T-helper 17 cell (primary cell): ENCODE data around the gene JMJD8. TPM values are rescaled to one million over a fixed set of nuclear protein-coding genes. Genes with fewer than 3 reads are reported as not detected.

Experiments used
- ATAC-seq: fragments of 150-1000 bp; cut with Tn5 transposase; 2 replicates; pipeline ENCODE4 v1.10.0; 2021; ENCODE audit warnings: mild to moderate bottlenecking, moderate library complexity
- DNase-seq, 3 donors: peaks; one replicate each; pipeline versions ENCODE4 v3.0.0 to v3.0.0-alpha.2; 2020 to 2021
- H3K9me3 ChIP-seq: one replicate; pipeline ENCODE4 v1.7.0; 2013; ENCODE audit warnings: low read length, mild to moderate bottlenecking; ENCODE audit not compliant: control insufficient read depth, poor library complexity, severe bottlenecking
- H3K27ac Mint-ChIP-seq: one replicate; pipeline ENCODE4 v1.8.0; 2022; ENCODE audit warnings: mild to moderate bottlenecking, moderate library complexity, mixed read lengths
- H3K27me3 Mint-ChIP-seq: one replicate; pipeline ENCODE4 v1.8.0; 2022; ENCODE audit warnings: mixed read lengths
- H3K36me3 Mint-ChIP-seq: one replicate; pipeline ENCODE4 v1.8.0; 2022; ENCODE audit warnings: low read depth, mixed read lengths
- H3K4me1 Mint-ChIP-seq: one replicate; pipeline ENCODE4 v1.8.0; 2022; ENCODE audit warnings: mild to moderate bottlenecking, mixed read lengths
- H3K4me3 Mint-ChIP-seq: one replicate; pipeline ENCODE4 v1.8.0; 2022; ENCODE audit warnings: mild to moderate bottlenecking, moderate library complexity, mixed read lengths
- total RNA-seq, 4 donors: library from RNA in 2 of 4; stranded (reverse) in 2 of 4; gene quantifications; one replicate each; pipeline ENCODE4 v1.2.3 and lab custom pipeline; 2022 to 2026

Gene JMJD8, protein sequence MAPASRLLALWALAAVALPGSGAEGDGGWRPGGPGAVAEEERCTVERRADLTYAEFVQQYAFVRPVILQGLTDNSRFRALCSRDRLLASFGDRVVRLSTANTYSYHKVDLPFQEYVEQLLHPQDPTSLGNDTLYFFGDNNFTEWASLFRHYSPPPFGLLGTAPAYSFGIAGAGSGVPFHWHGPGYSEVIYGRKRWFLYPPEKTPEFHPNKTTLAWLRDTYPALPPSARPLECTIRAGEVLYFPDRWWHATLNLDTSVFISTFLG
- 10 to 100 TPM; 28.0 to 36.1 TPM for total RNA-seq
- 30.4 to 49.6 reads per million in 2 donors for total RNA-seq (lab: John Stamatoyannopoulos, UW)

- H3K9me3 ChIP-seq = no peaks in the 10 kb centered on the region
- DNase-seq (peak; percentile 95), ATAC-seq (peak; percentile 77)
- peaks cover 17% of the 10 kb centered on the region for H3K4me1 Mint-ChIP-seq
- H3K4me3 Mint-ChIP-seq = peak within 1 kb of the TSS; percentile 84
- no peaks in the 10 kb centered on the region for H3K36me3 Mint-ChIP-seq
- H3K27me3 Mint-ChIP-seq = no peaks in the 10 kb centered on the region
- no peak within 1 kb of the TSS for H3K27ac Mint-ChIP-seq
Observed at GRCh38 chr16:684071-684794, at the start of gene JMJD8. Gene JMJD8 (minus strand): TSS chr16:684334. CDS start chr16:684319, 15 bp downstream.

GRCh38 chr16:733382-734207 lies 49.5 kb upstream of the JMJD8 start:
- Mint-ChIP-seq H3K36me3 (peaks cover 4% of the 10 kb centered on the region), H3K27ac (no peak overlapping the region), H3K4me1 (peaks cover 3% of the 10 kb centered on the region), H3K4me3 (no peak overlapping the region), H3K27me3 (no peaks in the 10 kb centered on the region)
- H3K9me3 ChIP-seq = no peaks in the 10 kb centered on the region
- no peak for ATAC-seq
- DNase-seq = peak in 1 of 3 donors; percentile 14

- Mint-ChIP-seq H3K27me3 (no peaks in the 10 kb centered on the region), H3K4me3 (no peak overlapping the region), H3K36me3 (peaks cover 4% of the 10 kb centered on the region), H3K4me1 (peaks cover 3% of the 10 kb centered on the region), H3K27ac (no peak overlapping the region)
- ATAC-seq = no peak
- no peaks in the 10 kb centered on the region for H3K9me3 ChIP-seq
- DNase-seq = no peak
Observed at GRCh38 chr16:732936-733335, 48.8 kb upstream of the JMJD8 start.

GRCh38 chr16:732332-732731 lies 48.2 kb upstream of the JMJD8 start:
- ATAC-seq (no peak), DNase-seq (no peak)
- H3K36me3 Mint-ChIP-seq = peaks cover 4% of the 10 kb centered on the region
- no peak overlapping the region for H3K27ac Mint-ChIP-seq
- no peak overlapping the region for H3K4me3 Mint-ChIP-seq
- peaks cover 3% of the 10 kb centered on the region for H3K4me1 Mint-ChIP-seq
- no peaks in the 10 kb centered on the region for H3K9me3 ChIP-seq
- no peaks in the 10 kb centered on the region for H3K27me3 Mint-ChIP-seq

GRCh38 chr16:730666-731509 lies 46.8 kb upstream of the JMJD8 start:
- no peaks in the 10 kb centered on the region for H3K27me3 Mint-ChIP-seq
- no peak overlapping the region for H3K27ac Mint-ChIP-seq
- DNase-seq (no peak), ATAC-seq (no peak)
- no peaks in the 10 kb centered on the region for H3K9me3 ChIP-seq
- no peak overlapping the region for H3K4me3 Mint-ChIP-seq
- H3K4me1 Mint-ChIP-seq = peaks cover 3% of the 10 kb centered on the region
- H3K36me3 Mint-ChIP-seq = peaks cover 4% of the 10 kb centered on the region

DNA sequence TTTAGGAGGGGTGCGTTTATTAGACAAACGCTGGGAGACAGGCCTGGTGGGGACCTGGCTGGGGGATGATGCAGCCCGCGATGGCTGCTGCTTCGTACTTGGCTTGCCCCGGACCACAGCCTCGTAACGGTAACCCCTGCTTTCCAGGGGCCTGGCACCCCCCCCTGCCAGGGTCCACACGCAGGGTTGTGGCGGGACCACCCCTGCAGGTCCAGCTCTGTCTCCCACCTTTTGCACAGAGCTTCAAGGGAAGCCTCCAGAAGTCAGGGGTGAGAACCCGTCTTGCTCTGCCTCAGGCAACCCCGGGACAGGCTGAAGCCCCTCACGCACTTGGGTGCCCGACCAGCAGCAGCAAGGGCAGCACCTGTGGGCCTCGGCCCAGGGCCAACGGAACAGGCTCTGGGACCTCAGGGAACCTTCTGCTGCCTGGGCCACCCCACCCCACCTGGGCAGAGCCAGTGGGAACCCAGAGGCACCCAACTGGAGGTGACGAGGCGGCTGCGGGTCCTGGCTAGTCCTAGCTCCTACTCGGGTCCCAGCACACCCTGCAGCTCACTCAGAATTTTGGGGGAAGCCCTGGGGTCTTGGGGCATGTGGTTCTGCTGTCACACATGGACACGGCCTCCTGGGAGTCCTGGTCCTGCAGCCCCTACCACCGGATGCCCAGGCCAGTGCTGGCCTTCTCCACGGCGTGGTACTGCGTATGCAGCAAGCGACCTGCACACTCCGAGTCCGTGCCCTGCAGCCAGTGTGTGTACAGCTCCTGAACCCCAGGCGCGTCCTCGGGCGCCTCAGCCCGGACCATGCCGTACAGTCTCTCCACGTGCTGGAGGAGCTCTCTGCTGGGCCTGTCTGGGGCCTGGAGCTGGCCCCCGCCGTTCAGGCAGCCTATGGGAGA lies 45.9 kb upstream of the JMJD8 start:
- no peaks in the 10 kb centered on the region for H3K9me3 ChIP-seq
- DNase-seq (no peak), ATAC-seq (no peak)
- Mint-ChIP-seq H3K27me3 (no peaks in the 10 kb centered on the region), H3K36me3 (no peaks in the 10 kb centered on the region), H3K4me1 (no peaks in the 10 kb centered on the region), H3K4me3 (peak overlapping the region; percentile 19), H3K27ac (no peak overlapping the region)

DNA sequence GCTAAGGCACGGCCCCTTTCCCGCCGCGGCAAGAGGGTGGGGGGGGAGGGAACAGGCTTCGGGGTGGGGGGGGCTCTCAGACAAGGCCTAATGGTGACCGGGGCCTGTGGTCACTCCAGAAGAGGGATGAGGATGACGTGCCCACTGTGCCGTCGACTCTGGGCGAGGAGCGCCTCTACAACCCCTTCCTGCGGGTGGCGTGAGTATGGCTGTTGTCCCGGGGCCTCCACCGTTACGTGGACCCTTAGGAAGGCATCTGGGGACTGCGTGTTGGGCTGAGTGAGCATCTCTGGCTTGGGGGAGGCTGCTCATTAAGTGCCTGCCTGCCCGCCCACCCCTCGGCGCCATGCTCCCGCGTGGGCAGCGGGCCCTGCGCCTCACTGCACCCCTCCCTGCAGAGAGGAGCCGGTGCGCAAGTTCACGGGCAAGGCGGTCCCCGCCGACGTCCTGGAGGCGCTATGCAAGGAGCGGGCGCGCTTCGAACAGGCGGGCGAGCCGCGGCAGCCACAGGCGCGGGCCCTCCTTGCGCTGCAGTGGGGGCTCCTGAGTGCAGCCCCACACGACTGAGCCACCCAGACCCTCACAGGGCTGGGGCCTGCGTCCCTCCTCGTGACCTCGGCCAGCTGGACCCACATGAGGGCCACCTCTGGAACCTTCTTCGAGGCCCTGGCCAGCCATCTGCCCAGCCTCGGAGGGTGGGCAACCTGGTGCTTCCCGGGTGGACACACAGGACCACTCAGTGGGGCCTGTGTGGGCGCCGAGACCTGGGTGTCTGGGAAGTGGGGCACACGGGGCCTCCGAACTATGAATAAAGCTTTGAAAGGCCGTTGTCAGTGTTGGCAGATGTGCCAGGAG lies 45.0 kb upstream of the JMJD8 start:
- peak overlapping the region; percentile 56 for H3K4me3 Mint-ChIP-seq
- H3K36me3 Mint-ChIP-seq = no peaks in the 10 kb centered on the region
- ATAC-seq (no peak), DNase-seq (no peak)
- no peaks in the 10 kb centered on the region for H3K27me3 Mint-ChIP-seq
- H3K9me3 ChIP-seq = no peaks in the 10 kb centered on the region
- no peak overlapping the region for H3K27ac Mint-ChIP-seq
- H3K4me1 Mint-ChIP-seq = no peaks in the 10 kb centered on the region

- H3K4me1 Mint-ChIP-seq = no peaks in the 10 kb centered on the region
Observed at GRCh38 chr16:728131-728889, 44.2 kb upstream of the JMJD8 start.

DNA sequence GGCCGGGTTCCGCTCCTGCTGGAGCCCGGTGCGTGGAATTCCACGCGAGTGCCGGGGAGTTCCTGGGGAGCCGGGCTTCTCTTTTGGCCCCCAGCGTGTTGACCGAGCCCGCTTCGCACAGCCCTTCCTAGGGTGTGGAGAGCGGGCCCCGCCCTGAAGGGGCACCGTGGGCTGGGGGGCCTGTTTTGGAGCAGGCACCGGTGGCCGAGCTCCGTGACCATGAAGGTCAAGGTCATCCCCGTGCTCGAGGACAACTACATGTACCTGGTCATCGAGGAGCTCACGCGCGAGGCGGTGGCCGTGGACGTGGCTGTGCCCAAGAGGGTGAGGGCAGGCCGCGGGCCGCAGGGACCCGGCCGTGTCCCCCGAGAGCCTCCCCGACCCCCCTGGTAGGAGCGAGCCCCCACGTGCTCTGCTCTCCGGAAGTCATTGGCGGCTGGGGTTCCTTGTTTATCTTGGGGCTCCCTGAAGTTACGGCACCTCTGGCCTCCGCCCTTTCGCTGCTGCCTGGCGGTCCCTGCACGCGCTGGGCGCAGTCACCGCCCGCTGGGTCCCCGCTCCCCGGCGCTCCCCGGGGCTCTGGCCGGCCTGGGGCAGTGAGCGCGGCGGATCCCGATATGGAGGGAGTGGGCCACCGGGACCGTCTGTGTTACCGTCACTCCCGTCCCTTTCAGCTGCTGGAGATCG lies 43.3 kb upstream of the JMJD8 start:
- peak; percentile 15 for ATAC-seq
- no peaks in the 10 kb centered on the region for H3K4me1 Mint-ChIP-seq
- no peaks in the 10 kb centered on the region for H3K9me3 ChIP-seq
- H3K4me3 Mint-ChIP-seq = peak overlapping the region; percentile 57
- no peak overlapping the region for H3K27ac Mint-ChIP-seq
- H3K27me3 Mint-ChIP-seq = no peaks in the 10 kb centered on the region
- H3K36me3 Mint-ChIP-seq = no peaks in the 10 kb centered on the region
- DNase-seq = no peak

More at GRCh38 chr16:728131-728889, 44.2 kb upstream of the JMJD8 start:
- DNase-seq (peak; percentile 55 to 62 (median 59)), ATAC-seq (peak; percentile 83)
- Mint-ChIP-seq H3K4me3 (peak overlapping the region; percentile 57), H3K27me3 (no peaks in the 10 kb centered on the region), H3K27ac (no peak overlapping the region), H3K36me3 (no peaks in the 10 kb centered on the region)
- H3K9me3 ChIP-seq = no peaks in the 10 kb centered on the region

DNA sequence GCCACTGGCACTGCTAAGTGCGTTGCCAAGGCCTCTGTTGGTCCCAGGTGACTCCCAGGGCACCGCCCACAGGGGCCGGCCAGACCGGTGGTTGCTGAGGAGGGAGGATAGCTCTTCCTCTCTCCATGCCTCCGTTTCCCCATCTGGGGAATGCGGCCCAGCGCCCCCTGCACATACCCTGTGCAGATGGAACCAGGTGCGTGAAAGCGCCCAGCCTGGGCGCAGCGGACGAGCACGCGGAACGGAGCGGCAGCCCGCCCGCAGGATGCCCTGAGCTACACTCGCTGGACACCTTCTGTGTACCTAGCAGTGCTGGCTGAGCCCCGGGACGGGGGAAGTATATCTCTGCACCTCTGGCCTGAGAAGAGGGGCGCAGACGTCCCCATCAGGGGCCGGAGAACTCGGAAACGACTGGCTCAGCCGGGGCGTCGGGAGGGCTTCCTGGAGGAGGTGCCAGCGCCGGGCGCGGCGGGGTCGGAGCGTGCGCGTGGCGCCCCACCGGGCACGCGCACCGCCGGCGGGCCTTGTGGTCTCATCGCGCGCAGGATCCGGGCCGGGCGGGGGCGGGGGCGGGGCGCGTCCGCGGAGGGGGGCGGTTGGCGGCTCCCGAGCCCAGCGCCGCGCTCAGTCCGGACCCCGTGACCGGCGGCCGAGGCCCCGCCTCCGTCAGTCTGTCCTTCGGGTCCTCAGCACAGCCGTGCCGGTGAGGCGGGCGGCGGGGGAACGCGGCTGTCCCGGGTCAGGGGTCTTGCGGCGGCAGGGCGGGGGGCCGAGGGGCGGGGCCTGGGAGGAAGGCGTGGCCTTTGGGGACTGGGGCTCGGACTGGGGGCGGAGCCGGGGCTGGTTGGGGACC lies 42.5 kb upstream of the JMJD8 start, which contains the start of the genes CCDC78 and HAGHL:
Gene CCDC78 (minus strand): TSS at position 6 of the 853 bp plus-strand sequence. CDS start 76 bp downstream, outside the sequence.
Gene HAGHL (plus strand): TSS at position 669 of the 853 bp plus-strand sequence. CDS start 404 bp downstream, outside the sequence.
- DNase-seq = peak in 2 of 3 donors; percentile 50 to 56
- peak within 1 kb of the TSS; percentile 83 for H3K4me3 Mint-ChIP-seq
- H3K36me3 Mint-ChIP-seq = no peaks in the 10 kb centered on the region
- H3K4me1 Mint-ChIP-seq = no peaks in the 10 kb centered on the region
- H3K27ac Mint-ChIP-seq = peak within 1 kb of the TSS; percentile 54
- no peaks in the 10 kb centered on the region for H3K27me3 Mint-ChIP-seq
- peak; percentile 23 for ATAC-seq
- no peaks in the 10 kb centered on the region for H3K9me3 ChIP-seq
